Hepatocyte (in vitro differentiated cells): ENCODE measurements around the gene EDN1. TPM values are rescaled to one million over a fixed set of nuclear protein-coding genes. Genes with fewer than 3 reads are reported as not detected.
"Not testable (repeated sequence)": the region's sequence is repeated elsewhere in the genome, so short reads cannot be mapped to it uniquely, and the experiment has no call there.

Source experiments
- DNase-seq: peaks from one replicate; pipeline ENCODE4 v3.0.0-alpha.2; 2016; ENCODE audit warnings: low spot score
- H2AFZ ChIP-seq: fragments of 200-600 bp; sonication (generic); 2 replicates; pipeline ENCODE4 v1.6.0; 2016; ENCODE audit warnings: antibody characterized with exemption, mild to moderate bottlenecking
- H3K27ac ChIP-seq: fragments of 200-600 bp; sonication (generic); 2 replicates; pipeline ENCODE4 v1.5.1; 2016; ENCODE audit warnings: mild to moderate bottlenecking
- H3K27me3 ChIP-seq: fragments of 200-600 bp; sonication (generic); 2 replicates; pipeline ENCODE4 v1.6.1; 2016
- H3K36me3 ChIP-seq: fragments of 200-600 bp; sonication (generic); replicated peaks from 2 replicates; pipeline ENCODE4 v1.5.1; 2016; ENCODE audit warnings: low read depth; ENCODE audit not compliant: insufficient read depth
- H3K4me1 ChIP-seq: fragments of 200-600 bp; sonication (generic); 2 replicates; pipeline ENCODE4 v1.5.1; 2016; ENCODE audit warnings: mild to moderate bottlenecking, moderate library complexity; ENCODE audit not compliant: insufficient read depth
- H3K4me2 ChIP-seq: fragments of 200-600 bp; sonication (generic); 2 replicates; pipeline ENCODE4 v1.6.0; 2016
- H3K4me3 ChIP-seq: fragments of 200-600 bp; sonication (generic); 2 replicates; pipeline ENCODE4 v1.5.1; 2016; ENCODE audit warnings: mild to moderate bottlenecking
- H3K79me2 ChIP-seq: fragments of 200-600 bp; sonication (generic); 2 replicates; pipeline ENCODE4 v1.6.0; 2017; ENCODE audit warnings: mild to moderate bottlenecking
- H3K9me2 ChIP-seq: fragments of 200-600 bp; sonication (generic); replicated peaks from 2 replicates; pipeline ENCODE4 v1.6.0; 2017; ENCODE audit warnings: mild to moderate bottlenecking; ENCODE audit not compliant: insufficient read depth
- H3K9me3 ChIP-seq: fragments of 200-600 bp; sonication (generic); 2 replicates; pipeline ENCODE4 v1.5.1; 2016; ENCODE audit warnings: low read depth, mild to moderate bottlenecking
- H4K20me1 ChIP-seq: fragments of 200-600 bp; sonication (generic); 2 replicates; pipeline ENCODE4 v1.6.0; 2016; ENCODE audit warnings: mild to moderate bottlenecking; ENCODE audit not compliant: insufficient read depth, poor library complexity, severe bottlenecking
- CTCF ChIP-seq: fragments of 200-600 bp; sonication (generic); IDR thresholded peaks from 2 replicates; pipeline ENCODE4 v1.5.1; 2016; ENCODE audit warnings: antibody characterized with exemption, mild to moderate bottlenecking; ENCODE audit not compliant: poor library complexity
- EZH2 ChIP-seq: fragments of 200-600 bp; sonication (generic); IDR thresholded peaks from 2 replicates; pipeline ENCODE4 v1.6.1; 2016; ENCODE audit warnings: antibody characterized with exemption, mild to moderate bottlenecking, borderline replicate concordance
- EZH2phosphoT487 ChIP-seq: fragments of 200-600 bp; sonication (generic); IDR thresholded peaks from one replicate; pipeline ENCODE4 v1.6.1; 2018; ENCODE audit warnings: antibody characterized with exemption, mild to moderate bottlenecking, low read depth, moderate library complexity; ENCODE audit not compliant: unreplicated experiment, severe bottlenecking
- WGBS: methylation state at CpG from one replicate; pipeline ENCODE4 v1.1.6; 2016; ENCODE audit warnings: low lambda C conversion rate; ENCODE audit errors: missing lambda C conversion rate; 5-methylcytosine and 5-hydroxymethylcytosine counted together
- polyA plus RNA-seq: library from polyadenylated mRNA; unstranded; fragments of >200 nt; fragmentation: Nextera tagmentation; extraction: Ambion mirVana; gene quantifications from 2 replicates; pipeline ENCODE4 v1.2.1, GENCODE V29; 2016
- total RNA-seq: library from RNA; depleted of rRNA; stranded (reverse); fragments of >200 nt; gene quantifications from 2 replicates; pipeline ENCODE4 v1.2.3, GENCODE V29; 2014

EDN1 gene
- total and polyA plus RNA-seq, 2 experiments from 2014 or later = 25.0 to 41.8 TPM

- Histone ChIP-seq H3K9me2 (no peaks in the 10 kb centered on the region), H2AFZ (no peak overlapping the region), H3K4me2 (no peak overlapping the region), H3K4me3 (no peak overlapping the region), H3K27me3 (no peaks in the 10 kb centered on the region), H3K36me3 (no peaks in the 10 kb centered on the region), H3K27ac (no peak overlapping the region), H3K79me2 (no peaks in the 10 kb centered on the region), H3K9me3 (no peaks in the 10 kb centered on the region), H4K20me1 (no peaks in the 10 kb centered on the region), H3K4me1 (no peaks in the 10 kb centered on the region)
- TF ChIP-seq EZH2phosphoT487 (no peak), EZH2 (no peak), CTCF (no peak)
- 87% methylated on average over 5 of the region's 5 CpGs for WGBS
- no peak for DNase-seq
Observed at GRCh38 chr6:12314751-12315150, 24.6 kb downstream of the EDN1 start.

GRCh38 chr6:12315292-12316081, 25.3 kb downstream of the EDN1 start:
- Histone ChIP-seq H3K79me2 (no peaks in the 10 kb centered on the region), H3K4me2 (no peak overlapping the region), H4K20me1 (no peaks in the 10 kb centered on the region), H3K27me3 (no peaks in the 10 kb centered on the region), H3K9me3 (no peaks in the 10 kb centered on the region), H3K4me3 (no peak overlapping the region), H3K4me1 (no peaks in the 10 kb centered on the region), H3K36me3 (no peaks in the 10 kb centered on the region), H3K27ac (no peak overlapping the region), H3K9me2 (no peaks in the 10 kb centered on the region), H2AFZ (no peak overlapping the region)
- no peak for TF ChIP-seq EZH2phosphoT487
- no peak for TF ChIP-seq EZH2
- no peak for TF ChIP-seq CTCF
- WGBS = 94% methylated on average over 5 of the region's 5 CpGs
- DNase-seq = no peak

GRCh38 chr6:12318749-12319148, 28.6 kb downstream of the EDN1 start:
- H3K36me3 ChIP-seq = no peaks in the 10 kb centered on the region
- no peak overlapping the region for H3K4me3 ChIP-seq
- DNase-seq = no peak
- TF ChIP-seq EZH2phosphoT487 = no peak
- TF ChIP-seq CTCF = no peak
- TF ChIP-seq EZH2 = no peak
- H2AFZ ChIP-seq = no peak overlapping the region
- H3K27ac ChIP-seq = no peak overlapping the region
- no peak overlapping the region for H3K4me2 ChIP-seq
- no peaks in the 10 kb centered on the region for H3K9me3 ChIP-seq
- H4K20me1 ChIP-seq = no peaks in the 10 kb centered on the region
- H3K4me1 ChIP-seq = no peaks in the 10 kb centered on the region
- no peaks in the 10 kb centered on the region for H3K27me3 ChIP-seq
- no peaks in the 10 kb centered on the region for H3K9me2 ChIP-seq
- H3K79me2 ChIP-seq = no peaks in the 10 kb centered on the region
- WGBS = 93% methylated on average over 2 of the region's 2 CpGs

- not testable (repeated sequence) for H3K9me2 ChIP-seq, H3K36me3 ChIP-seq, H3K27me3 ChIP-seq, H3K79me2 ChIP-seq, H3K4me1 ChIP-seq, H3K9me3 ChIP-seq, H3K27ac ChIP-seq, H3K4me3 ChIP-seq, DNase-seq, H3K4me2 ChIP-seq, H4K20me1 ChIP-seq, H2AFZ ChIP-seq
- 82% methylated on average over 5 of the region's 5 CpGs for WGBS
Observed at GRCh38 chr6:12320074-12320473, 29.9 kb downstream of the EDN1 start.
